ENCODE data around the gene FRMPD4.
"Not testable (repeated sequence)": the region's sequence is repeated elsewhere in the genome, so short reads cannot be mapped to it uniquely, and the experiment has no call there.

FRMPD4 gene

DNA sequence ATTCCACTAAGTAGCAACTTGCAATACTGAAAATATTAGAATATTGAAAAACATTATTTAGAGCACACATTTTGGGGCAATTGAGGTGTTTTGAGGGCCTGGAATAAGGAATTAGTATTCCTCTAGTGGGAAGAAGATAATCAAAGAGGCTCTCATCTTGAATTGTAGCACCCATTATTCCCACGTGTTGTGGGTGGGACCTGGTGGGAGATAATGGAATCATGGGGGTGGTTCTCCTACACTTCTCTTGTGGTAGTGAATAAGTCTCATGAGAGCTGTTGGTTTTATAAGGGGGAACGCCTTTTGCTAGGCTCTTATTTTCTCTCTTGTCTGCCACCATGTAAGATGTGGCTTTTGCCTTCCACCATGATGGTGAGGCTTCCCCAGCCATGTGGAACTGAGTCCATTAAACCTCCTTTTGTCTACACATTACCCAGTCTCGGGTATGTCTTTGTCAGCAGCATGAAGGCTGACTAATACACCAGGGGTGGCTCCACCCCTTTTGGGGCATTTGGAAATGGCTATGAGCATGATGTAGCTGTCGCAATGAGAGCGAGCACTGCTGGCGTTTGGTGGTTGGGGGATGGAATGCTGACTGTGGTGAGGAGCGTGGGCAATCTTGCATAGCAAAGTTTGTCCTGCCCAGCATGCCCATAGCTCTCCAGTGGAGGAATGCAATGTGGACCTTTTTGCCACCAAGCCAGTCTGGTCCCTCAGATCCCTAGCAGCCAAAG is 308.2 kb downstream of the FRMPD4 start:
- no peak for DNase-seq

- no peak for DNase-seq
These were observed 309.3 kb downstream of the FRMPD4 start for GRCh38 chrX:12447448-12448064.

DNA sequence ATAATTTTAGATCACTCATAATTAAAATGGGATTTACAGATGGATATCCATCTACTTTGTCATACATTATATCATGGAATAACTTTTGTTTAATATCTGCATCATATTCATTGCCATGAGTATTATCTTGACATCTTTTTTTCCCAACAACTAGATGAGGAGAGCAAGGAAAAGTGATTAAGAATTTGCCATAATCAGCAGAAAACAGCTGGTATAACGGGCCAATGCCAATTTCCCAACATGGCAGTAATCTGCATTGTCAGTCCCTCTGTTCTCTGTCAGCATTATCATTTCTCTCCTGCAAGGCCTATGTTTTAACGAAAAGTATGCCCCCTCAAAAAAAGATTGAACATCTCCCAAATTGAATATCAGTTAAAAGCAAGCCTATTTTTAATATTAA is 314.0 kb downstream of the FRMPD4 start:
- DNase-seq = no peak

DNA sequence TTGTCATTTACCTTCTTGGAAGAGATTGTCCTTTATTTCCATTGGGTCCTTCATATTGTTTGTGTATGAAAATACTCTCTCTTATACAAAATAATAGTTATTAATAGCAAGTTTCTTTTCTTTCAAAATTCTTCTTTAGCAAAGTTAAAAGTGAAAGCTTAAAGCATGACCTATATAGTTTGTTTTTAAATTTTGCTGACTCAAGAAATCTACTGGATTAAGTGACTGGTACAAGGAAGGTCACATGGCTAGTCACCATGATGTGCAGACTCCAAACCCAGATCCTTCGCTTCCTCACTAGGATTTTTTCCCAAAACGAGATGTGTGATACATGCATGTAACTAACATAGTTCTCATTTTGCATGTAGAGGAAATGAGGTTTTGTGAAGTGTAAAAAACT is 322.7 kb downstream of the FRMPD4 start:
- DNase-seq = no peak

DNA sequence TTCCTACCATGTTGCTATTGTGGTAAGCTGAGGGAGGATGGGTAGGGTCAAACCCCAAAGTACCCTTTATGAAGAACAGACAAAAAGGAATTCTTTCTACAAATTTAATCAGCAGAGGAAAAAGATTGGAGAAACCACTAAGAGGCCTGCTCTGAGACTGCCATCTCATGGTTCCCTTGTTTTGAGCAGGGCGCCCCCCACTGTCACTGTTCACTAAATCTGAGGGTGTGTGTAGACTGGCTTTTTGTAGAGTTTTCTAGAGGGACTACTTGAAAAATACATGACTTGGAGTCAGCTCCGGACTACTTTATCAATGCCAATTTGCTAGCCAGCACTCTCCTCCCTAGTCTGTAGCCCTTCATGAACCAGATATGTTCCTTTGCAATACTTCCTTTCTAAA is 324.8 kb downstream of the FRMPD4 start:
- DNase-seq = no peak

DNA sequence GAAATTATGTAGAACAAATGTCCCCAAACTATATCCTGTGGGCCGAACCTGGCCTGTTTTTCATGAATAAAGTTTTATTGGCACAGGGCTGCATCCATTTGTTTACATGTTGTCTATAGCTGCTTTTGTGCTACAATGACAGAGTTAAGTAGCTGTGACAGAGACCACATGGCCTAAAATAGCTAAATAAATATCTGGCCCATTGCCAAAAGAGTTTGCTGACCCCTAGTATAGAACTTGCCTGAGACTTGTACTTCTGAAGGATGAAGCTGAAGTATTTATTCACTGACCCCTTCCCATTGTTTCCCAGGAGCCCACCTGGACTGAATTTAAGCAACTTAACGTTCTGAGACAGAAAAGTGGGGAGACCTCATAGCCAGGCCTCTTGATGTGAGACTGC is 325.6 kb downstream of the FRMPD4 start:
- no peak for DNase-seq

DNA sequence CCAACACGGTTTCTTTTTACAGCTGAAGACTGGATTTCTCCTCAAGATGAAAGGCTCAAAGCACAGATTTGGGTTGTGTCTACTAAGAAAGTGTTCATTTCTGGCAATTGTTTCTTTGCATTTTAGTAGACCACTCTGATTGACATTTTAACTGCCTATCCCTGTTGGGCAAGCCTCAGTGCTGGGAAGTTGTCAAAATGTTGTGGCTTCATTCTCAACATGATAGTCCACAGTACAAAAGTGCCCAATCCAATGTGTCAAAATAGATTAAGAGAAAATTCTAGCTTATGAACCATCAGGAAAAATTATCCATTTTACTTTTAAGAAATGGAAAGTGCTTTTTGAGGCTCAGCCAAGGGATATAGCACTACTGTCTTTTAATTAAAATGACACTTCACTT is 329.0 kb downstream of the FRMPD4 start:
- no peak for DNase-seq

- no peak for DNase-seq
These were observed 331.0 kb downstream of the FRMPD4 start for GRCh38 chrX:12469296-12469695.

- no peak for DNase-seq
These were observed 332.8 kb downstream of the FRMPD4 start for GRCh38 chrX:12471061-12471460.

- no peak for DNase-seq
These were observed 342.7 kb downstream of the FRMPD4 start for GRCh38 chrX:12480956-12481355.

GRCh38 chrX:12488220-12488619 is 349.9 kb downstream of the FRMPD4 start:
- no peak for DNase-seq

DNA sequence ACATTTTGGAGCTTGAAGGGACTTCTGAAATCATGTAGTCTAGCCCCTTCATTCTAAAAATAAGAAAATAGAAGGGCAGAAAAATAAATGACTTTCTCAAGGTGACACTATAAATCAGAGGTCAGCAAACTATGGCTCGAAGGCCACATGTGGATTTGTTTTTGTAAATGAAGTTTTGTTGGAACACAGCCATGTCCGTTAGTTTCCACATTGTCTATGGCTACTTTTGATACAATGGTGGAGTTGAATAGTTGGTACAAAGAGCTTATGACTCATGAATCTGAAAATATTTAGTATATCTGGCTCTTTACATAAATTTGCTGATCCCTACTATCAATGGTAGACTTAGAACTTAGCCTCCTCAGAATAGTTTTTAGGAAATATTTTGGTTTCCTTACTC is 350.5 kb downstream of the FRMPD4 start:
- DNase-seq = no peak

GRCh38 chrX:12489341-12489740 is 351.1 kb downstream of the FRMPD4 start:
- DNase-seq = no peak

- no peak for DNase-seq
These were observed 356.3 kb downstream of the FRMPD4 start for GRCh38 chrX:12494400-12495138.

GRCh38 chrX:12496343-12496742 is 358.1 kb downstream of the FRMPD4 start:
- DNase-seq = no peak

GRCh38 chrX:12497832-12498591 is 359.7 kb downstream of the FRMPD4 start:
- DNase-seq = no peak

GRCh38 chrX:12505127-12505526 is 366.9 kb downstream of the FRMPD4 start:
- DNase-seq = no peak

DNA sequence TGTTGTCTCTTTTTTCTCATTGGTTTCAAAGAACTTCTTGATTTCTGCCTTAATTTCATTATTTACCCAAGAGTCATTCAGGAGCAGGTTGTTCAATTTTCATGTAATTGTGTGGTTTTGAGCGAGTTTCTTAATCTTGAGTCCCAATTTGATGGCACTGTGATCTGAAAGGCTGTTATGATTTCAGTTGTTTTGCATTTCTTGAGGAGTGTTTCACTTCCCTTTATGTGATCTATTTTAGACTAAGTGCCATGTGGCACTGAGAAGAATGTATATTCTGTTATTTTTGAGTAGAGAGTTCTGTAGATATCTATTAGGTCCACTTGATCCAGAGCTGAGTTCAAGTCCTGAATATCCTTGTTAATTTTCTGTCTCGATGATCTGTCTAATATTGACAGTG is 377.1 kb downstream of the FRMPD4 start:
- DNase-seq = not testable (repeated sequence)

GRCh38 chrX:12526306-12526705 is 388.0 kb downstream of the FRMPD4 start:
- DNase-seq = no peak

- DNase-seq = not testable (repeated sequence)
These were observed 399.8 kb downstream of the FRMPD4 start for GRCh38 chrX:12538096-12538495.

GRCh38 chrX:12542251-12542650 is 404.0 kb downstream of the FRMPD4 start:
- not testable (repeated sequence) for DNase-seq

DNA sequence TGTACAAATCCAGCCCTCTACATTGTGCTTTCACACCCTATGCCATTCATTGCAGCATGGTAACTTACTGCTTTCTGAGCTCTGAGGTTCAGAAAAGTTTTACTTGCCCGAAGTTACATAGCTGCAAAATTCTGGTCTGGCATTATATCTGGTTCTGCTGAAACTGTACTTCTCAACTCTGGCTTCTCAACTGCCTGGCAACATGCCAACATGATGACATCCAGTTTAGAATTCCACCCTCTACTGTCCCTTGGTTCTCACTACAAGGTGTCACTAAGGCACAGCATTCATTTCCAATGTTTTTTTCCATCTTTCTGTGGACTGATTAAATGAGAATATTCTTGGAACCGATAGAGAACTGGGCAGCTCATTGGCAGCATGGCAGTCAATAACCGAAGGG is 410.1 kb downstream of the FRMPD4 start:
- DNase-seq = no peak

- no peak for DNase-seq
These were observed 410.5 kb downstream of the FRMPD4 start for GRCh38 chrX:12548746-12549145.

Data from GDM1 (cell line).